NCI-H69 (cell line): Measurements from ENCODE around the gene DPPA4.

ENCODE experiments used
- DNase-seq: peaks from one replicate; lab custom pipeline; 2025; lab: John Stamatoyannopoulos, UW

DPPA4 gene

GRCh38 chr3:109338322-109338721, 976 bp upstream of the DPPA4 start:
- DNase-seq: no peak

GRCh38 chr3:109336291-109336861, 970 bp downstream of the DPPA4 start:
- no peak for DNase-seq

GRCh38 chr3:109334572-109334971, 2.8 kb downstream of the DPPA4 start:
- DNase-seq: no peak

GRCh38 chr3:109331692-109332091, 5.7 kb downstream of the DPPA4 start:
- DNase-seq: no peak

- no peak for DNase-seq
These were observed 6.9 kb downstream of the DPPA4 start for GRCh38 chr3:109330405-109330804.

GRCh38 chr3:109328202-109328601, 9.1 kb downstream of the DPPA4 start:
- no peak for DNase-seq

GRCh38 chr3:109325657-109326056, 11.7 kb downstream of the DPPA4 start:
- DNase-seq: no peak

GRCh38 chr3:109325109-109325508, 12.2 kb downstream of the DPPA4 start:
- no peak for DNase-seq

- DNase-seq: no peak
These were observed 21.1 kb downstream of the DPPA4 start, which contains the start of gene DPPA2 for GRCh38 chr3:109316162-109316730. Gene DPPA2, minus strand, starts transcription at chr3:109316517. Its CDS starts 1,975 bp downstream, at chr3:109314542.

- DNase-seq: no peak
These were observed 24.3 kb downstream of the DPPA4 start for GRCh38 chr3:109313061-109313460.

GRCh38 chr3:109297496-109297895, 39.9 kb downstream of the DPPA4 start:
- no peak for DNase-seq

- no peak for DNase-seq
These were observed 53.3 kb downstream of the DPPA4 start for GRCh38 chr3:109284071-109284470.

GRCh38 chr3:109278546-109278945, 58.8 kb downstream of the DPPA4 start:
- no peak for DNase-seq

GRCh38 chr3:109278141-109278540, 59.2 kb downstream of the DPPA4 start:
- DNase-seq: no peak
